ENCODE measurements around the gene ITGA1. TPM values are rescaled to one million over a fixed set of nuclear protein-coding genes. Genes with fewer than 3 reads are reported as not detected.
A peak's percentile ranks its signal among the peaks of the same experiment; 100 is the strongest.
"Not testable (repeated sequence)": the region's sequence is repeated elsewhere in the genome, so short reads cannot be mapped to it uniquely, and the experiment has no call there.

Gene ITGA1
- total RNA-seq, 4 donors from 2014 or later, result 228 to 302 (median 235) TPM

GRCh38 chr5:52842111-52842510 lies 54.4 kb downstream of the ITGA1 start:
- no peaks in the 10 kb centered on the region for H3K27me3 ChIP-seq
- peaks cover 18 to 97% (median 91%) of the 10 kb centered on the region in 4 donors for H3K4me1 ChIP-seq
- TF ChIP-seq CTCF (IDR thresholded peaks at IDR 0.05), result no peak
- TF ChIP-seq POLR2A (IDR thresholded peaks at IDR 0.05; ENCODE audit: low read depth), result no peak
- no peak for TF ChIP-seq EP300 (IDR thresholded peaks at IDR 0.05)
- no peak for TF ChIP-seq POLR2AphosphoS5 (IDR thresholded peaks at IDR 0.05)
- no peaks in the 10 kb centered on the region for H3K9me3 ChIP-seq
- intact Hi-C loops (cut with DNase I), result loop anchor here (10.0 kb wide), 1 partner anchor 47 kb away; no protein-coding TSS in a partner anchor
- H3K36me3 ChIP-seq, result no peaks in the 10 kb centered on the region
- DNase-seq (ENCODE audit: extremely low spot score), result no peak
- H3K4me3 ChIP-seq, result no peak overlapping the region
- H3K27ac ChIP-seq (replicated peaks in 1 of 4), result peak overlapping the region; percentile 70 to 83 (median 80)

GRCh38 chr5:52844885-52845284 lies 57.2 kb downstream of the ITGA1 start:
- peak overlapping the region; percentile 48 to 68 (median 56) for H3K27ac ChIP-seq (replicated peaks in 1 of 4)

GRCh38 chr5:52846182-52846842 lies 58.6 kb downstream of the ITGA1 start:
- H3K4me1 ChIP-seq, result peaks cover 18 to 76% (median 61%) of the 10 kb centered on the region in 4 donors
- WGBS, result 44% methylated on average over 6 of the region's 6 CpGs
- no peak overlapping the region for H3K4me3 ChIP-seq
- H3K27ac ChIP-seq (replicated peaks in 1 of 4), result peak overlapping the region; percentile 48 to 68 (median 56)
- H3K27me3 ChIP-seq, result no peaks in the 10 kb centered on the region
- no peak for TF ChIP-seq CTCF (IDR thresholded peaks at IDR 0.05)
- TF ChIP-seq POLR2AphosphoS5 (IDR thresholded peaks at IDR 0.05), result peak in 1 of 2 donors; percentile 25
- DNase-seq (ENCODE audit: extremely low spot score), result no peak
- H3K36me3 ChIP-seq, result peaks cover 0 to 4% (median 0%) of the 10 kb centered on the region in 4 donors
- intact Hi-C loops (cut with DNase I), result loop anchor here (10.0 kb wide), 1 partner anchor 52 kb away; no protein-coding TSS in a partner anchor
- no peaks in the 10 kb centered on the region for H3K9me3 ChIP-seq

More at GRCh38 chr5:52844885-52845284, 57.2 kb downstream of the ITGA1 start:
- no peaks in the 10 kb centered on the region for H3K9me3 ChIP-seq
- no peak for DNase-seq (ENCODE audit: extremely low spot score)
- no peaks in the 10 kb centered on the region for H3K27me3 ChIP-seq
- TF ChIP-seq CTCF (IDR thresholded peaks at IDR 0.05), result no peak
- no peak for TF ChIP-seq EP300 (IDR thresholded peaks at IDR 0.05)
- TF ChIP-seq POLR2A (IDR thresholded peaks at IDR 0.05; ENCODE audit: low read depth), result no peak
- TF ChIP-seq POLR2AphosphoS5 (IDR thresholded peaks at IDR 0.05), result no peak
- H3K36me3 ChIP-seq, result no peaks in the 10 kb centered on the region
- peaks cover 18 to 81% (median 76%) of the 10 kb centered on the region in 4 donors for H3K4me1 ChIP-seq
- H3K4me3 ChIP-seq, result no peak overlapping the region
- intact Hi-C loops (cut with DNase I), result loop anchor here (10.0 kb wide), 1 partner anchor 50 kb away; no protein-coding TSS in a partner anchor
- 17% methylated on average over 1 of the region's 1 CpG for WGBS

GRCh38 chr5:52848688-52849087 lies 61.0 kb downstream of the ITGA1 start:
- not testable (repeated sequence) for DNase-seq (ENCODE audit: extremely low spot score); H3K9me3 ChIP-seq; H3K27ac ChIP-seq (replicated peaks in 1 of 4); H3K4me3 ChIP-seq; H3K27me3 ChIP-seq
- Histone ChIP-seq H3K36me3 (peaks cover 0 to 16% (median 0%) of the 10 kb centered on the region in 4 donors), H3K4me1 (peaks cover 18 to 67% (median 57%) of the 10 kb centered on the region in 4 donors)
- 89% methylated on average over 5 of the region's 5 CpGs for WGBS
- intact Hi-C loops (cut with DNase I), result loop anchor here (10.0 kb wide), 1 partner anchor 54 kb away; no protein-coding TSS in a partner anchor

- Histone ChIP-seq H3K36me3 (peaks cover 0 to 16% (median 0%) of the 10 kb centered on the region in 4 donors), H3K27me3 (no peaks in the 10 kb centered on the region), H3K4me1 (peaks cover 11 to 67% (median 58%) of the 10 kb centered on the region in 4 donors), H3K4me3 (no peak overlapping the region), H3K9me3 (no peaks in the 10 kb centered on the region), H3K27ac (replicated peaks in 1 of 4) (no peak overlapping the region)
- TF ChIP-seq EP300 (IDR thresholded peaks at IDR 0.05), result no peak
- no peak for TF ChIP-seq POLR2AphosphoS5 (IDR thresholded peaks at IDR 0.05)
- no peak for TF ChIP-seq CTCF (IDR thresholded peaks at IDR 0.05)
- no peak for TF ChIP-seq POLR2A (IDR thresholded peaks at IDR 0.05; ENCODE audit: low read depth)
- 79% methylated on average over 3 of the region's 3 CpGs for WGBS
- DNase-seq (ENCODE audit: extremely low spot score), result no peak
- intact Hi-C loops (cut with DNase I), result loop anchor here (10.0 kb wide), 1 partner anchor 55 kb away; no protein-coding TSS in a partner anchor
Observed at GRCh38 chr5:52849544-52849943, 61.8 kb downstream of the ITGA1 start.
